ENCODE data around the gene IQGAP3. TPM values are rescaled to one million over a fixed set of nuclear protein-coding genes. Genes with fewer than 3 reads are reported as not detected.

Gene IQGAP3
- total and polyA plus RNA-seq, 2 experiments from 2014 or later, result 11.9 to 31.8 TPM

DNA sequence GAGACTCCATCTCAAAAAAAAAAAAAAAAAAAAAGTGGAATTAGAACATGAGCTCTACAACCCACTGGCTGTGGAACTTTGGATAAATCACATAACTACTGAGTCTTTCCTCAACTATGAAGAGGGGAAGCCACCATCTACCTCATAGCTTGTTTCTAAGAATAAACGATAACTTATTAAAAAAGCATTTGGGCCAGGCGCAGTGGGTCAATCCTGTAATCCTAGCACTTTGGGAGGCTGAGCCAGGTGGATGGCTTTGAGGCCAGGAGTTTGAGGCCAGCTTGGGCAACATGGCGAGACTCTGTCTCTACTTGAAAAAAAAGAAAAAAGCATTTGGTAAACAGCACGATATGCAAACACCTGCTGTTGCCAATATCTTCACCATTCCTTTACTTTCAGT is 40.0 kb downstream of the IQGAP3 start (continued):
- TF ChIP-seq, protein P1, sequence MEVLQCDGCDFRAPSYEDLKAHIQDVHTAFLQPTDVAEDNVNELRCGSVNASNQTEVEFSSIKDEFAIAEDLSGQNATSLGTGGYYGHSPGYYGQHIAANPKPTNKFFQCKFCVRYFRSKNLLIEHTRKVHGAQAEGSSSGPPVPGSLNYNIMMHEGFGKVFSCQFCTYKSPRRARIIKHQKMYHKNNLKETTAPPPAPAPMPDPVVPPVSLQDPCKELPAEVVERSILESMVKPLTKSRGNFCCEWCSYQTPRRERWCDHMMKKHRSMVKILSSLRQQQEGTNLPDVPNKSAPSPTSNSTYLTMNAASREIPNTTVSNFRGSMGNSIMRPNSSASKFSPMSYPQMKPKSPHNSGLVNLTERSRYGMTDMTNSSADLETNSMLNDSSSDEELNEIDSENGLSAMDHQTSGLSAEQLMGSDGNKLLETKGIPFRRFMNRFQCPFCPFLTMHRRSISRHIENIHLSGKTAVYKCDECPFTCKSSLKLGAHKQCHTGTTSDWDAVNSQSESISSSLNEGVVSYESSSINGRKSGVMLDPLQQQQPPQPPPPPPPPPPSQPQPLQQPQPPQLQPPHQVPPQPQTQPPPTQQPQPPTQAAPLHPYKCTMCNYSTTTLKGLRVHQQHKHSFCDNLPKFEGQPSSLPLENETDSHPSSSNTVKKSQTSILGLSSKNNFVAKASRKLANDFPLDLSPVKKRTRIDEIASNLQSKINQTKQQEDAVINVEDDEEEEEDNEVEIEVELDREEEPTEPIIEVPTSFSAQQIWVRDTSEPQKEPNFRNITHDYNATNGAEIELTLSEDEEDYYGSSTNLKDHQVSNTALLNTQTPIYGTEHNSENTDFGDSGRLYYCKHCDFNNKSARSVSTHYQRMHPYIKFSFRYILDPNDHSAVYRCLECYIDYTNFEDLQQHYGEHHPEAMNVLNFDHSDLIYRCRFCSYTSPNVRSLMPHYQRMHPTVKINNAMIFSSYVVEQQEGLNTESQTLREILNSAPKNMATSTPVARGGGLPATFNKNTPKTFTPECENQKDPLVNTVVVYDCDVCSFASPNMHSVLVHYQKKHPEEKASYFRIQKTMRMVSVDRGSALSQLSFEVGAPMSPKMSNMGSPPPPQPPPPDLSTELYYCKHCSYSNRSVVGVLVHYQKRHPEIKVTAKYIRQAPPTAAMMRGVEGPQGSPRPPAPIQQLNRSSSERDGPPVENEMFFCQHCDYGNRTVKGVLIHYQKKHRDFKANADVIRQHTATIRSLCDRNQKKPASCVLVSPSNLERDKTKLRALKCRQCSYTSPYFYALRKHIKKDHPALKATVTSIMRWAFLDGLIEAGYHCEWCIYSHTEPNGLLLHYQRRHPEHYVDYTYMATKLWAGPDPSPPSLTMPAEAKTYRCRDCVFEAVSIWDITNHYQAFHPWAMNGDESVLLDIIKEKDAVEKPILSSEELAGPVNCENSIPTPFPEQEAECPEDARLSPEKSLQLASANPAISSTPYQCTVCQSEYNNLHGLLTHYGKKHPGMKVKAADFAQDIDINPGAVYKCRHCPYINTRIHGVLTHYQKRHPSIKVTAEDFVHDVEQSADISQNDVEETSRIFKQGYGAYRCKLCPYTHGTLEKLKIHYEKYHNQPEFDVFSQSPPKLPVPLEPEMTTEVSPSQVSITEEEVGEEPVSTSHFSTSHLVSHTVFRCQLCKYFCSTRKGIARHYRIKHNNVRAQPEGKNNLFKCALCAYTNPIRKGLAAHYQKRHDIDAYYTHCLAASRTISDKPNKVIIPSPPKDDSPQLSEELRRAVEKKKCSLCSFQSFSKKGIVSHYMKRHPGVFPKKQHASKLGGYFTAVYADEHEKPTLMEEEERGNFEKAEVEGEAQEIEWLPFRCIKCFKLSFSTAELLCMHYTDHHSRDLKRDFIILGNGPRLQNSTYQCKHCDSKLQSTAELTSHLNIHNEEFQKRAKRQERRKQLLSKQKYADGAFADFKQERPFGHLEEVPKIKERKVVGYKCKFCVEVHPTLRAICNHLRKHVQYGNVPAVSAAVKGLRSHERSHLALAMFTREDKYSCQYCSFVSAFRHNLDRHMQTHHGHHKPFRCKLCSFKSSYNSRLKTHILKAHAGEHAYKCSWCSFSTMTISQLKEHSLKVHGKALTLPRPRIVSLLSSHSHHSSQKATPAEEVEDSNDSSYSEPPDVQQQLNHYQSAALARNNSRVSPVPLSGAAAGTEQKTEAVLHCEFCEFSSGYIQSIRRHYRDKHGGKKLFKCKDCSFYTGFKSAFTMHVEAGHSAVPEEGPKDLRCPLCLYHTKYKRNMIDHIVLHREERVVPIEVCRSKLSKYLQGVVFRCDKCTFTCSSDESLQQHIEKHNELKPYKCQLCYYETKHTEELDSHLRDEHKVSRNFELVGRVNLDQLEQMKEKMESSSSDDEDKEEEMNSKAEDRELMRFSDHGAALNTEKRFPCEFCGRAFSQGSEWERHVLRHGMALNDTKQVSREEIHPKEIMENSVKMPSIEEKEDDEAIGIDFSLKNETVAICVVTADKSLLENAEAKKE (CRISPR knock-in tag; IDR thresholded peaks at IDR 0.05), result no peak
- TF ChIP-seq, protein P2, sequence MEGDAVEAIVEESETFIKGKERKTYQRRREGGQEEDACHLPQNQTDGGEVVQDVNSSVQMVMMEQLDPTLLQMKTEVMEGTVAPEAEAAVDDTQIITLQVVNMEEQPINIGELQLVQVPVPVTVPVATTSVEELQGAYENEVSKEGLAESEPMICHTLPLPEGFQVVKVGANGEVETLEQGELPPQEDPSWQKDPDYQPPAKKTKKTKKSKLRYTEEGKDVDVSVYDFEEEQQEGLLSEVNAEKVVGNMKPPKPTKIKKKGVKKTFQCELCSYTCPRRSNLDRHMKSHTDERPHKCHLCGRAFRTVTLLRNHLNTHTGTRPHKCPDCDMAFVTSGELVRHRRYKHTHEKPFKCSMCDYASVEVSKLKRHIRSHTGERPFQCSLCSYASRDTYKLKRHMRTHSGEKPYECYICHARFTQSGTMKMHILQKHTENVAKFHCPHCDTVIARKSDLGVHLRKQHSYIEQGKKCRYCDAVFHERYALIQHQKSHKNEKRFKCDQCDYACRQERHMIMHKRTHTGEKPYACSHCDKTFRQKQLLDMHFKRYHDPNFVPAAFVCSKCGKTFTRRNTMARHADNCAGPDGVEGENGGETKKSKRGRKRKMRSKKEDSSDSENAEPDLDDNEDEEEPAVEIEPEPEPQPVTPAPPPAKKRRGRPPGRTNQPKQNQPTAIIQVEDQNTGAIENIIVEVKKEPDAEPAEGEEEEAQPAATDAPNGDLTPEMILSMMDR (conservative IDR thresholded peaks at IDR 0.05; ENCODE audit: low read depth in 2 of 2), result no peak
- TF ChIP-seq EZH2 (IDR thresholded peaks at IDR 0.05; ENCODE audit: low read depth, unreplicated experiment) (no peak), ZNF114 (CRISPR knock-in tag; IDR thresholded peaks at IDR 0.05) (no peak), POLR2AphosphoS5 (IDR thresholded peaks at IDR 0.05; ENCODE audit: low read depth) (no peak), CREB1 (CRISPR knock-in tag; IDR thresholded peaks at IDR 0.05; ENCODE audit: low read depth) (no peak), EZH2phosphoT487 (IDR thresholded peaks at IDR 0.05; ENCODE audit: unreplicated experiment) (no peak), ZNF331 (CRISPR knock-in tag; IDR thresholded peaks at IDR 0.05; ENCODE audit: low read depth) (no peak)

DNA sequence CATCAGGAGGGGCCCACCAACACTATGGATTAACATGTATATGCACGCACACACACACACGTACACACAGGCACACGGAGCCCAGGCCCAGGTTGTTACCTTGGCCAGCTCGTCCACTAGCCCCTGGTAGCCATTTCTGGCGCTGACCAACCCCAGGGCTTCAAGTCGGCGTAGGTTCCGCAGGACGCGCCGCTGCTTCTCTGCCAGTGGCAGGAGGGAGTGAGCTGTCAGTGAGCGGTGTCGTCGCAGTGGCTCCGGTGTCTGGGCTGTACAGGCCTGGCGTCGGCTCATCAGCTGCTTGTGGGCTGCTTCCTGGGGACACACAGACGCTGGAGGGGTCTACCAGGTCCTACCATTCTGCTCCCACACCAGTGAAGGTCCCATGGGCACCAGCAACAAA is 42.4 kb downstream of the IQGAP3 start:
- peaks cover 16% of the 10 kb centered on the region for H3K4me1 Mint-ChIP-seq
- H3K4me3 Mint-ChIP-seq, result no peak overlapping the region
- H3K36me3 ChIP-seq (ENCODE audit: insufficient read depth), result no peaks in the 10 kb centered on the region
- ATAC-seq (no peak), DNase-seq (ENCODE audit: low spot score) (no peak)
- H3F3A ChIP-seq (replicated peaks; ENCODE audit: low read depth), result no peaks in the 10 kb centered on the region
- no peaks in the 10 kb centered on the region for H3K27me3 ChIP-seq (ENCODE audit: insufficient read depth)
- peaks cover 62% of the 10 kb centered on the region for H3K36me3 Mint-ChIP-seq (ENCODE audit: low read depth)
- peaks cover 16% of the 10 kb centered on the region; the same call in 1 of the 2 replicates for H3K4me1 ChIP-seq (ENCODE audit: insufficient read depth)
- no peak overlapping the region for H3K4me2 ChIP-seq
- no peak overlapping the region for H3K27ac ChIP-seq (ENCODE audit: low read depth)
- H3K27ac Mint-ChIP-seq, result no peak overlapping the region
- H3K79me2 ChIP-seq (replicated peaks; ENCODE audit: insufficient read depth), result no peaks in the 10 kb centered on the region
- TF ChIP-seq JUNB (IDR thresholded peaks at IDR 0.05; ENCODE audit: unreplicated experiment) (no peak), NANOG (IDR thresholded peaks at IDR 0.05; ENCODE audit: borderline replicate concordance) (no peak), POLR2AphosphoS5 (IDR thresholded peaks at IDR 0.05; ENCODE audit: low read depth) (no peak), ZNF331 (CRISPR knock-in tag; IDR thresholded peaks at IDR 0.05; ENCODE audit: low read depth) (no peak), EZH2 (IDR thresholded peaks at IDR 0.05; ENCODE audit: low read depth, unreplicated experiment) (no peak), CREB1 (CRISPR knock-in tag; IDR thresholded peaks at IDR 0.05; ENCODE audit: low read depth) (no peak)
- TF ChIP-seq, protein P3, sequence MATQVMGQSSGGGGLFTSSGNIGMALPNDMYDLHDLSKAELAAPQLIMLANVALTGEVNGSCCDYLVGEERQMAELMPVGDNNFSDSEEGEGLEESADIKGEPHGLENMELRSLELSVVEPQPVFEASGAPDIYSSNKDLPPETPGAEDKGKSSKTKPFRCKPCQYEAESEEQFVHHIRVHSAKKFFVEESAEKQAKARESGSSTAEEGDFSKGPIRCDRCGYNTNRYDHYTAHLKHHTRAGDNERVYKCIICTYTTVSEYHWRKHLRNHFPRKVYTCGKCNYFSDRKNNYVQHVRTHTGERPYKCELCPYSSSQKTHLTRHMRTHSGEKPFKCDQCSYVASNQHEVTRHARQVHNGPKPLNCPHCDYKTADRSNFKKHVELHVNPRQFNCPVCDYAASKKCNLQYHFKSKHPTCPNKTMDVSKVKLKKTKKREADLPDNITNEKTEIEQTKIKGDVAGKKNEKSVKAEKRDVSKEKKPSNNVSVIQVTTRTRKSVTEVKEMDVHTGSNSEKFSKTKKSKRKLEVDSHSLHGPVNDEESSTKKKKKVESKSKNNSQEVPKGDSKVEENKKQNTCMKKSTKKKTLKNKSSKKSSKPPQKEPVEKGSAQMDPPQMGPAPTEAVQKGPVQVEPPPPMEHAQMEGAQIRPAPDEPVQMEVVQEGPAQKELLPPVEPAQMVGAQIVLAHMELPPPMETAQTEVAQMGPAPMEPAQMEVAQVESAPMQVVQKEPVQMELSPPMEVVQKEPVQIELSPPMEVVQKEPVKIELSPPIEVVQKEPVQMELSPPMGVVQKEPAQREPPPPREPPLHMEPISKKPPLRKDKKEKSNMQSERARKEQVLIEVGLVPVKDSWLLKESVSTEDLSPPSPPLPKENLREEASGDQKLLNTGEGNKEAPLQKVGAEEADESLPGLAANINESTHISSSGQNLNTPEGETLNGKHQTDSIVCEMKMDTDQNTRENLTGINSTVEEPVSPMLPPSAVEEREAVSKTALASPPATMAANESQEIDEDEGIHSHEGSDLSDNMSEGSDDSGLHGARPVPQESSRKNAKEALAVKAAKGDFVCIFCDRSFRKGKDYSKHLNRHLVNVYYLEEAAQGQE (IDR thresholded peaks at IDR 0.05; ENCODE audit: unreplicated experiment), result no peak
- TF ChIP-seq, protein P2 (conservative IDR thresholded peaks at IDR 0.05; ENCODE audit: low read depth in 2 of 2), result no peak
- no peak overlapping the region for H2AFZ ChIP-seq
- peaks cover under 1% of the 10 kb centered on the region for H3K27me3 Mint-ChIP-seq (ENCODE audit: insufficient read depth, low read depth, poor library complexity)
- no peaks in the 10 kb centered on the region for H3K9me2 ChIP-seq (ENCODE audit: insufficient read depth)
- H3K4me3 ChIP-seq, result no peak overlapping the region
- H3K9me3 Mint-ChIP-seq, result no peaks in the 10 kb centered on the region
- H4K20me1 ChIP-seq (replicated peaks; ENCODE audit: insufficient read depth), result no peaks in the 10 kb centered on the region

Data from GM23338 (cell line).